GM10847 (cell line): Measurements from ENCODE around the gene RO60.

Experiments used
- POLR2A ChIP-seq: IDR thresholded peaks from 2 replicates; pipeline ENCODE4 v1.6.1; 2011; ENCODE audit not compliant: insufficient read length; ENCODE audit errors: extremely low read depth

RO60 gene

DNA sequence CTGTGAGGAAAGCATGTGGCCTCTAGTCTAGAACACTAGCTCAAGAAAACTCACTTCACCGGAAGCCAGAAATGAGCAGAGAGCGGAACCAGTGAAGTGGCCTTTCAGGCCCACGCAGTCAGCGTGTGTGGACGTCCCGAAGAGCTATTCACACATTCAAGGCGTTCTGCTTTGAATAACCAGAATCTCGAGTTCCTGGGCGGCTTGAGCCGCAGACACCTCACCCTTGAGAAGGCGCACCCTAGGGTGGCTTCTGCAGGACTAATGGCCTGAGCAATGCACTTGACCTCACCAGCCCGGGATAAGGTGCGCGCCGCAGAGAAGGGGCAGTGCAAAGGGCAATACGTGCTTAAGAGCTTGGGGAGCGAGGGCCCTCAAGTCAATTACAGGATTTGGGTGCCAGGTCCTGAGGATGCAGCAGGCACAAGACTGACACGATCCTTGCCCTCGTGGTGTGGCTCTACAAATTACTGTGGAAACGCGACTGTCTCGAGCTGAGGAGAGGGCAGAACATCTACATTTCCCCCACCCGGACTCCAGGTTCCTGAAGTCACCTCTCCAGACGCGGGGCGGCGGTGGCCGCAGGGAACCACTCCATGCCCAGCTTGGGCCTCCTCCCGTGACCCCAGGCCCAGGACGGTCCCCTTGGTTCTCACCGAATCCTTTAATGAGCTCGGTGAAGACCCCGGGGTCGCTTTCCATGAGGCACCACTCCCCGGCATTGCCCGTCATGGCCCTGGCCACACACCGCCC is 707 bp upstream of the RO60 start:
- peak; percentile 53 for TF ChIP-seq POLR2A

DNA sequence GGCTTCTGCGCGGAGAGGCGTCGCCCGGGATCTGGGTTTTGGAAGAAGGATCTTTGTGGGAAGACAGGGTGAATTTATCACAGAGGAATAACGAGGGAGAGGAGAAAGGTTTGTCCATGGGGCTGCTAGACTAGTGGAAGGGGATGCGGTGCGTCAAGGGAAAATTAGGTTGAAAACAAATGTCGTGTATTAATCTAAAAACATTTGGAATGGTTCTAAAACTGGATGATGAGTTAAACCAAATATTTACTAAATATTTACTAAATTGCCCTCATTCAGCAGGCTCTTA is 647 bp downstream of the RO60 start:
- no peak for TF ChIP-seq POLR2A

DNA sequence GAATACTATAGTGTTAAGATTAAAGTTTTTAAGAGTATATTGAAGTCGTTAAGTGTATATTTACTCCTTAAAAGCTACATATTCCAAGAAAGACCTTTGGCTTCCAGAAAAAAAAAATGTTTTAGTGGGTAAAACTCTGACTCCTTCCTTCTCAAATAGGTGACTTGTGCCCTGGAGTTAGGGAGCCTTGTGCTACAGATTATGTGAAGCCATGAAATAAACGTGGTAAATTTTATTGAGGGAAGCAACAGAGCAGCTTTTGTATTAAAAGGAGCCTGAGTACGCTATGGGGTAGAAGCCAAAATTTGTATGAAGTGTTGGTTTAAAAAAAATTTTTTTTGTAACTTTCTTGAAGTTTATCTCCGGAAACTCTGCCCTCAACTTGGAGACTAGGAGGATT is 994 bp downstream of the RO60 start:
- TF ChIP-seq POLR2A = no peak

- no peak for TF ChIP-seq POLR2A
These were observed 1.5 kb downstream of the RO60 start for GRCh38 chr1:193060938-193061337.

- no peak for TF ChIP-seq POLR2A
These were observed 3.5 kb downstream of the RO60 start for GRCh38 chr1:193062698-193063463.

DNA sequence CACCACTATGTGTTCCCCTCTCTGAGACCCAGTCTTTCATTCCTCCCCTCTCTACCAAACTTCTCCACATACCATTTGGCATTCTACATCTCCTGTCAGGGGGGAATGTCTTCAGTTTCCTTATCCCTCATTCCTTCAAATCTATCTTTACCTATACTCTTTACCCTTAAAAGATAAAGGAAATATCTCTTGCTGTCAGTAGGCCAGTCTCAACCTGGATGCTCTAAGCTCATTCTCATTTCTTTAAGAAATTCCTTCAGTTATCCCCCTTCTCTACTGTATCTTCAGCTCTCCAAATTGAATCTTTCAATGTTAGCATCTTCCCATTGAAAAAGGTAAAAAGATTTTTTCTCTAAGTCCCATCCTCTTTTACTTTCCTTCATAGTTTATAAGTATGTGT is 6.5 kb downstream of the RO60 start:
- TF ChIP-seq POLR2A = no peak

GRCh38 chr1:193066606-193067005 is 7.2 kb downstream of the RO60 start:
- no peak for TF ChIP-seq POLR2A

- no peak for TF ChIP-seq POLR2A
These were observed 8.6 kb downstream of the RO60 start for GRCh38 chr1:193068013-193068412.

DNA sequence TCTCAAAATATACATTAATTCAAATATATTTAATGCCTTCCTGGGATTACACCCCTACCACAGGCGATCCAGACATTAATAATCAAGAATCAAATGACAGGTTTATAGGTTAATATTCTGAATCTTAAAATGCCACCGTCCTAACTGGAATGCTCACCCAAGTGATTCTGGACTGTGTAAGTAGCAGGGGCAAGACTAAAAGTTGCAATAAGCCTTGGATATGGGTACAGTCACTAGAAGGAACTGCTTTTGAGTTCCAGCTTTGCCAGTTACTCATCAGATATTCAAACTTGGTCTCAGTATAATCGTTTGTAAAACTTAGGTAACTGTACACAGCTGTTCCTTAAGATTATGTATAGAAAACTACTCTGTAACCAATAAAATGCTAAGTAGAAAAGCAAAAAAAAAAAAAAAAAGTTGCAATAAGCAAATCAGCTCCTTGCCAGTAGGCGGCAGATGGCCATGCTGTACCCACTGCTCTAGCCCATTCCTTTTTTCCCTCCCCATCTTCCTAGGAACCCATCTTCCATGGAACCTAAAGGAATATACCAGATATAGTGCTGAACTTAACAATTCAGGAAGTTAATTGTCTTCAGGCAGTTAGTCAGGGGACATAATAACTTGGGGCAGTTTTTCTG is 10.5 kb downstream of the RO60 start:
- no peak for TF ChIP-seq POLR2A

- TF ChIP-seq POLR2A = no peak
These were observed 11.0 kb downstream of the RO60 start for GRCh38 chr1:193070386-193070753.

GRCh38 chr1:193070942-193071341 is 11.5 kb downstream of the RO60 start:
- no peak for TF ChIP-seq POLR2A

- TF ChIP-seq POLR2A = no peak
These were observed 18.6 kb downstream of the RO60 start for GRCh38 chr1:193077991-193078390.

DNA sequence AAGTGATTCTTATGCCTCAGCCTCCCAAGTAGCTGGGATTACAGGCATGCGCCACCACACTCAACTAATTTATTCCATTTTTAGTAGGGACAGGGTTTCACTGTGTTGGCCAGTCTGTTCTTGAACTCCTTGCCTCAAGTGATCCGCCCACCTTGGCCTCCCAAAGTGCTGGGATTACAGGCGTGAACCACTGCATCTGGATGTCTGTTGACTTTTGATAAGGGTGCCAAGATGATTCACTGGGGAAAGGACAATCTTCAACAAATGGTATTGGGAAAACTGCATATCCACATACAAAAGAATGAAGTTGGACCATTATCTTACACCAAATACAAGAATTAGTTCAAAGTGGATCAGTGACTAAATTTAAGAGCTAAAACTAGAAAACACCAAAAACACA is 19.8 kb downstream of the RO60 start:
- TF ChIP-seq POLR2A = no peak

DNA sequence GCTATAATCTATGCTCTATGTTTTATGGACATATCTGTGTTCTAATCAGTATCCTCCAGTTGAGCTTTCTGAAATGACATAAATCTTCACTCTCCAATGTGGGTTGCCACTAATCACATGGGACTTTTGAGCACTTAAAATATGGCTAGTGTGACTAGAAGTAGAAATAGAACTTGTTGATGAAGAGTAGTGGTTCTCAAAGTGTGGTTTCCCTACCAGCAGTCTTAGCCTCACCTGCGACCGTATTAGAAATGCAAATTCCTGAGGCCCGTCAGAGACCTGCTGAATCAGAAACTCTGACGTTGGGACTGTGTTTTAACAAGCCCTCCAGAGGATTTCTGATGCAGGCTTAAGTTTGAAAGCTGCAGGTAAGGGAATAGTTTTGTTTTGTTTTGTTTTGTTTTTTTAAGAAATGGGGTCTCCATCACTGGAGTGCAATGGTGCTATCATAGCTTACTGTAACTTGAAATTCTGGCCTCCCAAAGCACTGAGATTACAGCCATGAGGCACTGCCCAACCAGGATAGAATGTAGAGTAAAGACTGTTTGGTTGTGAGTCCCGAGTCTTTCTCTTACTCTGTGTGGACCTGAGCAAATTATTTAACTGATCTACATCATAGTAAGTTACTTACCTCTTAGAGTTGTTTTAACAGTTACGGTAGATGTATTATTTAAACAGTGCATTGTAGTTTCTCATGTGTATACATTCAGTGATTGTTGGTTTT is 24.1 kb downstream of the RO60 start:
- TF ChIP-seq POLR2A = no peak

GRCh38 chr1:193085263-193085662 is 25.9 kb downstream of the RO60 start:
- no peak for TF ChIP-seq POLR2A

GRCh38 chr1:193086342-193086741 is 26.9 kb downstream of the RO60 start:
- TF ChIP-seq POLR2A = no peak

DNA sequence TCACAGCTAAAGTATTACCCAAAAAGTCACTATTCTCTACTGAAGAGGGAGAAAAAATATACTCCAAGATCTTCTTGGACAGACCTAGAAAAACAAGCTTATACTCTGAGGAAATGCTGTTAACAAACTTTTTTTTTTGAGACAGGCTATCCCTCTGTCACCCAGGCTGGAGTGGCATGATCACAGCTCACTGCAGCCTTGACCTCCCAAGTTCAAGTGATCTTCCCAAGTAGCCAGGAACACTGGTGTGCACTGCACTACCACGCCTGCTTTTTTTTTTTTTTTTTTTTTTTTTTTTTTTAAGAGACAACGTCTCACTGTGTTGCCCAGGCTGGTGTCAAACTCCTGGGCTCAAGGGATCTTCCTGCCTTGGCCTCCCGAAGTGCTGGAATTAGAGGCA is 28.5 kb downstream of the RO60 start:
- no peak for TF ChIP-seq POLR2A

GRCh38 chr1:193090865-193091264 is 31.5 kb downstream of the RO60 start:
- no peak for TF ChIP-seq POLR2A
